ENCODE data around the gene USP10.

DNA sequence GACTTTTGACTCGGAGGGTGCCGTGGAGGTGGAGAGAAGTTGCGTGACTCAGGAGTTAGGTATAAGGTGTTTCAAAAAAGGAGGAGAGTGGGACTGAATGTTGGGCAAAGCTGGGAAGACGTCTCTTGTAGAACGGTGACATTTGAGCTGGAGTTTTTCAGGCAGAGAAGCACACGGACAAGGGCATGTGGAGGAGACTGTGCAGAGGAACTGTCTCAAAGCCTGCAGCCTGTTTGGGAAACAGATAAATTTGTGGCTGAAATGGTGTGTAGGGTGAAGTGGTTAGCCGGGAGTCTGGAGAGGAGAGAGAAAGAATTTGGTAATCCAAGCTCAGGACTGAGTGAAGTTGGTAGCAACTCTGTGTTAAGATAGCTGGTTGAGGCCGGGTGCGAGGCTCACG is 9.8 kb downstream of the USP10 start:
- TF ChIP-seq CTCF (IDR thresholded peaks at IDR 0.05) (no peak), POLR2A (IDR thresholded peaks at IDR 0.05) (no peak)
